Naive thymus-derived CD4-positive, alpha-beta T cell (primary cell): ENCODE data around the gene WDR37. TPM values are rescaled to one million over a fixed set of nuclear protein-coding genes. Genes with fewer than 3 reads are reported as not detected.
A peak's percentile ranks its signal among the peaks of the same experiment; 100 is the strongest.

ENCODE experiments used
- ATAC-seq: fragments of 150-1000 bp; cut with Tn5 transposase; 2 replicates; pipeline ENCODE4 v1.10.0; 2021; ENCODE audit warnings: mild to moderate bottlenecking, moderate library complexity
- CTCF ChIA-PET: fragments of 350-600 bp; sonication (Branson Sonifier 250); formaldehyde crosslinking; loops from one replicate; lab custom pipeline; 2021; ENCODE audit warnings: antibody characterized with exemption; lab: Charles Lee
- POLR2A ChIA-PET: fragments of 350-600 bp; sonication (Branson Sonifier 250); formaldehyde crosslinking; loops from one replicate; lab custom pipeline; 2021; ENCODE audit warnings: antibody characterized with exemption, inconsistent platforms; lab: Charles Lee
- DNase-seq, 9 donors: peaks; one replicate each; pipeline versions ENCODE4 v3.0.0 to v3.0.0-alpha.2; 2020 to 2022; ENCODE audit warnings: mixed read lengths in 1 of 9
- H3K27ac ChIP-seq: one replicate; pipeline ENCODE4 v1.7.0; 2013; ENCODE audit warnings: mild to moderate bottlenecking, low read depth, low read length, moderate library complexity
- H3K27me3 ChIP-seq, 2 donors: one replicate each; pipeline ENCODE4 v1.7.0; 2013; ENCODE audit warnings: low read length in 2 of 2, mild to moderate bottlenecking in 2 of 2, moderate library complexity in 2 of 2; ENCODE audit not compliant: control insufficient read depth in 2 of 2, insufficient read depth in 2 of 2
- H3K36me3 ChIP-seq, 3 experiments: 1 replicate in 2 of 3; 2 replicates in 1 of 3; pipeline ENCODE4 v1.7.0; 2013; ENCODE audit warnings: low read length in 3 of 3, mild to moderate bottlenecking in 3 of 3, moderate library complexity in 1 of 3; ENCODE audit not compliant: insufficient read depth in 3 of 3, control insufficient read depth in 2 of 3
- H3K4me1 ChIP-seq, 2 donors: one replicate each; pipeline ENCODE4 v1.7.0; 2013; ENCODE audit warnings: low read length in 2 of 2, mild to moderate bottlenecking in 2 of 2, moderate library complexity in 1 of 2; ENCODE audit not compliant: control insufficient read depth in 2 of 2, insufficient read depth in 2 of 2
- H3K4me3 ChIP-seq: 2 replicates; pipeline ENCODE4 v1.7.0; 2013; ENCODE audit warnings: mild to moderate bottlenecking, low read length
- H3K9me3 ChIP-seq, 3 experiments: 1 replicate in 2 of 3; 2 replicates in 1 of 3; pipeline ENCODE4 v1.7.0; 2013; ENCODE audit warnings: low read length in 3 of 3; ENCODE audit not compliant: control insufficient read depth in 2 of 3
- H3K27ac Mint-ChIP-seq, 9 donors: one replicate each; pipeline ENCODE4 v1.8.0; 2020 to 2022; ENCODE audit warnings: mixed read lengths in 9 of 9, mild to moderate bottlenecking in 8 of 9, moderate library complexity in 5 of 9, inconsistent platforms in 2 of 9
- H3K27me3 Mint-ChIP-seq, 5 donors: one replicate each; pipeline ENCODE4 v1.8.0; 2021 to 2022; ENCODE audit warnings: mixed read lengths in 5 of 5, mild to moderate bottlenecking in 1 of 5
- H3K36me3 Mint-ChIP-seq, 5 donors: one replicate each; pipeline ENCODE4 v1.8.0; 2020 to 2022; ENCODE audit warnings: mixed read lengths in 5 of 5, mild to moderate bottlenecking in 3 of 5, inconsistent platforms in 1 of 5
- H3K4me1 Mint-ChIP-seq, 7 donors: one replicate each; pipeline ENCODE4 v1.8.0; 2020 to 2022; ENCODE audit warnings: mixed read lengths in 7 of 7, mild to moderate bottlenecking in 3 of 7, inconsistent platforms in 1 of 7
- H3K4me3 Mint-ChIP-seq, 10 donors: one replicate each; pipeline ENCODE4 v1.8.0; 2020 to 2022; ENCODE audit warnings: mild to moderate bottlenecking in 10 of 10, mixed read lengths in 10 of 10, moderate library complexity in 6 of 10, inconsistent platforms in 2 of 10
- H3K9me3 Mint-ChIP-seq, 11 donors: one replicate each; pipeline ENCODE4 v1.8.0; 2020 to 2022; ENCODE audit warnings: mixed read lengths in 11 of 11, mild to moderate bottlenecking in 4 of 11, inconsistent platforms in 1 of 11, moderate library complexity in 1 of 11
- intact Hi-C, 2 donors: fragments of 100-400 bp; cut with micrococcal nuclease; formaldehyde crosslinking; loops; one replicate each; pipeline ENCODE4 v1.15.1; 2023
- polyA plus RNA-seq, 2 donors: library from polyadenylated mRNA; unstranded; fragments of 300-500 nt; fragmentation: Illumina TruSeq; gene quantifications; one replicate each; pipeline ENCODE4 v1.2.3, GENCODE V29; 2021
- total RNA-seq, 6 experiments: library from RNA in 5 of 6; stranded (reverse) in 5 of 6; gene quantifications; 1 replicate in 5 of 6; 2 replicates in 1 of 6; pipeline ENCODE4 v1.2.3 and lab custom pipeline; 2021 to 2026

Gene WDR37
- total and polyA plus RNA-seq, 7 experiments from 2014 or later, result 16.9 to 52.6 (median 35.8) TPM

DNA sequence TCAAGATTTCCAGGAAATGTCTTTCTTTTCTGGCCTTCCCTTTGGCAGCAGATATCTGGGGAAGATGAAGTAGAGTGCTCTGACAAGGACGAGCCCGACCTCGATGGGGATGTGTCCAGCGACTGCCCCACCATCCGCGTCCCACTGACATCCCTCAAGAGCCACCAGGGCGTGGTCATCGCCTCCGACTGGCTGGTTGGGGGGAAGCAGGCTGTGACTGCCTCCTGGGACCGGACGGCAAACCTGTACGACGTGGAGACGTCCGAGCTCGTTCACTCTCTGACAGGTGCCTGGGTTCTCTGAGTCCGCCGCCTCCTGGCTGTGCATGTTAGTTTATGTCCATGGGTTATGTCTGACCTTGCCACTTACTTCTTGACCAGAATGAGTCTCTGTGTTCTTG lies 47.4 kb downstream of the WDR37 start:
- POLR2A ChIA-PET, result no interaction called here
- intact Hi-C loops, result no loop called here

DNA sequence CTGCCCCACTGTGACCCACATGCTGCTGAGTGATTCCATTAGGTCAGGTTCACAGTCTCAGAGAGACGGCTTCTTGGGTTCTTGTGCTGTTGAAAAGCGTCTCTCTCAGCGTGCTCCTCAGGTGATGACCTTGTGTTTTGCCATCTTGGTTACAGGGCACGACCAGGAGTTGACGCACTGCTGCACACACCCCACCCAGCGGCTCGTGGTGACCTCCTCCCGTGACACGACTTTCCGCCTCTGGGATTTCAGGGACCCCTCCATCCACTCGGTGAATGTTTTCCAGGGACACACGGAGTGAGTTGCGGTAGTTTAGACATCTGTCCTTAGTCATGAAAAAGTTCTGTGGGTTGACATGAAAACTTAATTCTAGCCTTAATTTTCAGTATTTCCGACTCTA lies 48.8 kb downstream of the WDR37 start:
- POLR2A ChIA-PET, result no interaction called here
- Mint-ChIP-seq H3K36me3 (peaks cover 18 to 69% (median 30%) of the 10 kb centered on the region in 5 donors), H3K4me1 (peaks cover 13 to 24% (median 19%) of the 10 kb centered on the region in 7 donors)

More for the DNA sequence above, 47.4 kb downstream of the WDR37 start:
- Mint-ChIP-seq H3K4me3 (no peak overlapping the region), H3K27ac (peak overlapping the region in 4 of 9 donors; percentile 2 to 56 (median 52)), H3K9me3 (no peaks in the 10 kb centered on the region), H3K4me1 (peaks cover 15 to 31% (median 21%) of the 10 kb centered on the region in 7 donors), H3K27me3 (no peaks in the 10 kb centered on the region), H3K36me3 (peaks cover 23 to 65% (median 36%) of the 10 kb centered on the region in 5 donors)
- no peaks in the 10 kb centered on the region for H3K4me1 ChIP-seq
- no peak overlapping the region for H3K4me3 ChIP-seq
- no peaks in the 10 kb centered on the region for H3K9me3 ChIP-seq
- H3K36me3 ChIP-seq, result peaks cover 13 to 94% (median 20%) of the 10 kb centered on the region in 3 experiments
- H3K27me3 ChIP-seq, result no peaks in the 10 kb centered on the region
- DNase-seq (no peak), ATAC-seq (no peak)
- H3K27ac ChIP-seq, result no peak overlapping the region
- CTCF ChIA-PET, result no interaction called here

DNA sequence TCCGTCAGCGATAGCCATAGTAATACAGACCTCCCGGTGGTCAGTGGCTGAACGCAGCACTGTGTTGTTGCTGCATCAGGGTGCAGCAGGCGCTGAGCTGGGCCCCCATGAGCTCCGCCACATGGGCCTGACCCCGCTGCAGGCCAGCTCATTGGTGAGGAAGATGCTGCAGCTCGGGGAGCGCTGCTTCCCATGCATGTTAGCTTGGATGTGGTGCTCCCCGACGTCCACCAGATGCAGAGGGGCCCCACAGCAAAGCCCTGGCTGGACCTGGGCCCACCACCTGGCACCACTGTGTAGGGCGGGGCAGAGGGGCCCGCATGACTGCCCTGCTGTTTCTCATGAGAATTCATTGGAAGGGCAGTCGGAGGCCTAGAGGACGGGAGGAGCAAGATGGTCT lies 50.8 kb downstream of the WDR37 start:
- ChIA-PET POLR2A (no interaction called here), CTCF (no interaction called here)
- peaks cover 17 to 72% (median 37%) of the 10 kb centered on the region in 5 donors for H3K36me3 Mint-ChIP-seq
- intact Hi-C loops, result no loop called here
- Histone ChIP-seq H3K4me1 (peaks cover 7 to 13% of the 10 kb centered on the region in 2 donors), H3K27me3 (no peaks in the 10 kb centered on the region), H3K4me3 (no peak overlapping the region), H3K9me3 (no peaks in the 10 kb centered on the region), H3K36me3 (peaks cover 13 to 74% (median 14%) of the 10 kb centered on the region in 3 experiments), H3K27ac (no peak overlapping the region)
- H3K27ac Mint-ChIP-seq, result peak overlapping the region in 4 of 9 donors; percentile 12 to 71 (median 44)
- ATAC-seq, result no peak
- no peak overlapping the region for H3K4me3 Mint-ChIP-seq
- no peak for DNase-seq
- H3K9me3 Mint-ChIP-seq, result no peaks in the 10 kb centered on the region
- H3K4me1 Mint-ChIP-seq, result peaks cover 25 to 36% (median 29%) of the 10 kb centered on the region in 7 donors
- H3K27me3 Mint-ChIP-seq, result no peaks in the 10 kb centered on the region

More for the DNA sequence above, 48.8 kb downstream of the WDR37 start:
- H3K27ac Mint-ChIP-seq, result peak overlapping the region in 1 of 9 donors; percentile 62
- CTCF ChIA-PET, result no interaction called here
- Histone ChIP-seq H3K27me3 (no peaks in the 10 kb centered on the region), H3K4me1 (no peaks in the 10 kb centered on the region), H3K4me3 (no peak overlapping the region), H3K9me3 (no peaks in the 10 kb centered on the region), H3K27ac (no peak overlapping the region), H3K36me3 (peaks cover 13 to 86% (median 17%) of the 10 kb centered on the region in 3 experiments)
- no peak for ATAC-seq
- no peak for DNase-seq
- intact Hi-C loops, result no loop called here
- H3K27me3 Mint-ChIP-seq, result no peaks in the 10 kb centered on the region
- H3K4me3 Mint-ChIP-seq, result no peak overlapping the region
- no peaks in the 10 kb centered on the region for H3K9me3 Mint-ChIP-seq

DNA sequence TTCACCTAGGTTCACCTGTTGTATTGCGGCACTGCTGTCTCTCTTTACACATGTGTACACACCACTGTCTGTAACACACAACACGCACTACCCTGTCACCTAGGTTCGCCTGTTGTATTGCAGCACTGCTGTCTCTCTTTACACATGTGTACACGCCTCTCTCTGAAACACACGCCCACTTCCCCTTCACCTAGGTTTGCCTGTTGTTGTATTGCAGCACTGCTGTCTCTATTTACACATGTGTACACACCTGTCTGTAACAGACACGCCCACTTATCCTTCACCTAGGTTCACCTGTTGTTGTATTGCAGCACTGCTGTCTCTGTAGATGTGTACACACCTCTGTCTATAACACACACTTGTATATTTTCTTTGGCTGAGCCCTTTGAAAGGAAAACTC lies 51.5 kb downstream of the WDR37 start:
- ChIA-PET POLR2A (no interaction called here), CTCF (no interaction called here)
- H3K27ac ChIP-seq, result no peak overlapping the region
- H3K36me3 ChIP-seq, result peaks cover 13 to 74% (median 14%) of the 10 kb centered on the region in 3 experiments
- Mint-ChIP-seq H3K4me3 (no peak overlapping the region), H3K36me3 (peaks cover 22 to 77% (median 44%) of the 10 kb centered on the region in 5 donors), H3K4me1 (peaks cover 28 to 39% (median 33%) of the 10 kb centered on the region in 7 donors), H3K27me3 (no peaks in the 10 kb centered on the region), H3K9me3 (no peaks in the 10 kb centered on the region), H3K27ac (peak overlapping the region in 8 of 9 donors; percentile 13 to 90 (median 45))
- DNase-seq (no peak), ATAC-seq (no peak)
- no peaks in the 10 kb centered on the region for H3K27me3 ChIP-seq
- peaks cover 7 to 13% of the 10 kb centered on the region in 2 donors for H3K4me1 ChIP-seq
- no peaks in the 10 kb centered on the region for H3K9me3 ChIP-seq
- no peak overlapping the region for H3K4me3 ChIP-seq
- intact Hi-C loops, result no loop called here

DNA sequence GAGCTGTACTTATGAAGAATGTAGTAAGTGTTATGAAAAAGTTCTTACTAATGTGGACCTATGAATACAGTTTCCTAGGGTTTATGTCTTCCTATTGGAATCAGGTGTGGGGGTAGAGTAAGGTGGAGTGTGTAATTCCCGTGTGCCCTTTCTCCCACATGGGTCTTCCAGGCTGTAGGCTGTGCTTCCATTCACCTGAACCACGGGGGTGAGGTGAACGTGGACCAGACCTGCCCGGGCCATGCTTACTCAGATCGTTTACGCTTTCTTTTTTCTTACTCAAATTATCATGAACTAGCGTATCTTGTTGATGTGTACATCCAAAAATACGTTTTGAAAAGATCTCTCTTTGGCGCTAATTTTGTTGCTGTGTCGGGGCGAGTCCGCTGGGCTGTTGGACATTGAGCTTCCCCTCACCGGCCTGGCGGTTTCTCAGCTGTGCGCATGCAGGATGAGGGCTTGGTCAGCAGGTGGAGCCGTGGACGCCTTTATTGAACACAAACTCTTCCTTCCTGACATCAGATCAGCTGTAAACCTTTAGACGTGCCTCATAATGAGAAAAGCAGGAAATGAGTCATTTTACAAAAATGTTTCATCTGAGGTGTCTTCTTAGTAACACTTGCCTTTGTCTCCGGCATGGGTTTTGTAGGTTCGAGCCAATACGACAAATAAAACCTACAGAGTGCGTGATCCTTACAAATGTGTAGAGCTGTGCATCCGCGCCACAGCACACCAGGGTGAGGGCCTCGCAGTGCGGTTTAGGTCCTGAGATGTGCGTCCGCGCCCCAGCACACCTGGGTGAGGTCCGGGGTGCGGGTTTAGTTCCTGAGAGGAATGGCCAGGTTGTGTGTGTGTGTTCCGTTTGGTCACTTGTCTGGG lies 53.8 kb downstream of the WDR37 start:
- ATAC-seq, result peak; percentile 96
- H3K27ac Mint-ChIP-seq, result peak overlapping the region; percentile 83 to 97 (median 91)
- H3K4me1 ChIP-seq, result peaks cover 7 to 13% of the 10 kb centered on the region in 2 donors
- peak; percentile 38 to 83 (median 76) for DNase-seq
- intact Hi-C loops, result loop anchor here (1.0 to 10.0 kb wide), 8 partner anchors 123 to 967 kb away; partner anchors contain the start of gene GTPBP4 (in 1 of the 2)
- H3K27me3 Mint-ChIP-seq, result no peaks in the 10 kb centered on the region
- H3K27ac ChIP-seq, result peak overlapping the region; percentile 66
- H3K27me3 ChIP-seq, result no peaks in the 10 kb centered on the region
- peaks cover 9 to 74% (median 22%) of the 10 kb centered on the region in 3 experiments for H3K36me3 ChIP-seq
- peaks cover 22 to 71% (median 37%) of the 10 kb centered on the region in 5 donors for H3K36me3 Mint-ChIP-seq
- POLR2A ChIA-PET, result interaction anchor here (0.6 kb wide), 1 partner anchor 560 kb away, joined by 4 read pairs; no protein-coding TSS in a partner anchor
- H3K9me3 ChIP-seq, result no peaks in the 10 kb centered on the region
- CTCF ChIA-PET, result interaction anchor here (0.5 to 1.7 kb wide), 8 partner anchors 18 to 1868 kb away, joined by 3 to 6 read pairs (median 4); no protein-coding TSS in a partner anchor
- H3K4me1 Mint-ChIP-seq, result peaks cover 32 to 48% (median 36%) of the 10 kb centered on the region in 7 donors
- H3K4me3 Mint-ChIP-seq, result peak overlapping the region; percentile 24 to 73 (median 54)
- H3K4me3 ChIP-seq, result peak overlapping the region; percentile 28
- H3K9me3 Mint-ChIP-seq, result no peaks in the 10 kb centered on the region

DNA sequence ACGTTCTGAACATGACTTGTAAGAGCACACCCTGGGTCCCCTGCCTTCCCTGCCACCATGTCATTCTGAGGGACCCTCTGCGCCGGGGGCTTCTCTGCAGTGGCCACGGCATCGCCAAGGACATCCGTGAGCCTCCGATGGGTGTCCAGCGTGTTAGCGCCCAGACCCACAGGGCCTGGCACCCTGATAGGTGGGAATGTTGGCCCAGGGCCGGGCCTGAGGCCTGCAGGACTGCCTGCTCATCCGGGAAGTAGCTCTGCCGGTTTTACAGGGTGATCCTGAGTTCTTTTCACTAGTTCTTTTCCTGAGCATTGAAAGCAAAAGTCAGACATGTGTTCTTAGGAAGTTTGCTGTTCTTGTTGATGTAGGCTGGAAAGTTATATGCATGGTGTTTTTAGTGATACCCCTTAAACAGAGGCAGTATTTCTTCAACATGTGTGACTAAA lies 54.5 kb downstream of the WDR37 start:
- Mint-ChIP-seq H3K4me1 (peaks cover 32 to 53% (median 40%) of the 10 kb centered on the region in 7 donors), H3K36me3 (peaks cover 27 to 74% (median 40%) of the 10 kb centered on the region in 5 donors), H3K4me3 (peak overlapping the region in 8 of 10 donors; percentile 29 to 73 (median 60)), H3K9me3 (no peaks in the 10 kb centered on the region), H3K27me3 (no peaks in the 10 kb centered on the region), H3K27ac (peak overlapping the region; percentile 83 to 97 (median 91))
- Histone ChIP-seq H3K36me3 (peaks cover 8 to 74% (median 28%) of the 10 kb centered on the region in 3 experiments), H3K27ac (peak overlapping the region; percentile 66), H3K4me1 (peaks cover 7 to 13% of the 10 kb centered on the region in 2 donors), H3K27me3 (no peaks in the 10 kb centered on the region), H3K9me3 (no peaks in the 10 kb centered on the region), H3K4me3 (peak overlapping the region; percentile 28)
- intact Hi-C loops, result loop anchor here (1.0 to 10.0 kb wide), 8 partner anchors 123 to 967 kb away; partner anchors contain the start of gene GTPBP4 (in 1 of the 2)
- DNase-seq (peak in 1 of 9 donors; percentile 13), ATAC-seq (no peak)
- ChIA-PET POLR2A (no interaction called here), CTCF (interaction anchor here (0.5 to 1.7 kb wide), 7 partner anchors 17 to 1868 kb away, joined by 3 to 6 read pairs (median 3); no protein-coding TSS in a partner anchor)
